Endothelial cell of umbilical vein (primary cell): ENCODE measurements around the gene TMLHE. TPM values are rescaled to one million over a fixed set of nuclear protein-coding genes. Genes with fewer than 3 reads are reported as not detected.
"Not testable (repeated sequence)": the region's sequence is repeated elsewhere in the genome, so short reads cannot be mapped to it uniquely, and the experiment has no call there.

Experiments
- BruUV-seq: library from RNA; stranded (reverse); fragments of 400-500 nt; replicated peaks from 2 replicates; lab custom pipeline; 2021; lab: Mats Ljungman, UMichigan
- CTCF ChIA-PET: fragments of 300-600, 350-600 bp; sonication (Branson Sonifier 250); formaldehyde crosslinking; loops from one replicate; lab custom pipeline; 2021; ENCODE audit warnings: antibody characterized with exemption, inconsistent platforms; lab: Charles Lee
- POLR2A ChIA-PET: fragments of 300-600, 350-600 bp; sonication (Branson Sonifier 250); formaldehyde crosslinking; loops from one replicate; lab custom pipeline; 2021; ENCODE audit warnings: antibody characterized with exemption, inconsistent platforms; lab: Charles Lee
- DNase-seq: peaks from one replicate; pipeline ENCODE4 v3.0.0-alpha.2; 2011; ENCODE audit warnings: low read depth, low spot score
- FAIRE-seq: peaks from 2 replicates; lab custom pipeline; 2011; peaks lifted over from hg19 to GRCh38; lab: Jason Lieb, UNC
- H2AFZ ChIP-seq: 2 replicates; pipeline ENCODE4 v1.6.0; 2012; ENCODE audit warnings: low read depth, low read length, control low read depth, inconsistent platforms
- H3K27ac ChIP-seq: 2 replicates; pipeline ENCODE4 v1.5.1; 2011; ENCODE audit warnings: low read depth, mild to moderate bottlenecking, control low read depth, low read length, moderate library complexity; ENCODE audit not compliant: insufficient read depth
- H3K27me3 ChIP-seq, 2 experiments: 2 replicates each; pipeline versions ENCODE4 v1.6.0 to v1.6.1; 2011; ENCODE audit warnings: low read length in 2 of 2, mixed read lengths in 1 of 2; ENCODE audit not compliant: control insufficient read depth in 2 of 2, insufficient read depth in 2 of 2
- H3K36me3 ChIP-seq, 2 experiments: 2 replicates in 1 of 2; 3 replicates in 1 of 2; pipeline ENCODE4 v1.5.1; 2011; ENCODE audit warnings: low read length in 2 of 2, mild to moderate bottlenecking in 1 of 2, moderate library complexity in 1 of 2; ENCODE audit not compliant: control insufficient read depth in 2 of 2, insufficient read depth in 2 of 2; ENCODE audit errors: extremely low read depth in 1 of 2
- H3K4me1 ChIP-seq: 3 replicates; pipeline ENCODE4 v1.5.1; 2011; ENCODE audit warnings: mild to moderate bottlenecking, low read length; ENCODE audit not compliant: control insufficient read depth, insufficient read depth; ENCODE audit errors: extremely low read depth
- H3K4me2 ChIP-seq: 2 replicates; pipeline ENCODE4 v1.6.1; 2011; ENCODE audit warnings: low read length, control low read depth, mixed read lengths; ENCODE audit not compliant: insufficient read depth
- H3K4me3 ChIP-seq, 3 experiments: fragments of 200-600 bp in 1 of 3; sonication (generic), shearing (Covaris generic) in 1 of 3; replicated peaks in 1 of 3; 2 replicates each; pipeline ENCODE4 v1.5.1; 2011 to 2016; ENCODE audit warnings: control low read depth in 3 of 3, low read length in 3 of 3, mild to moderate bottlenecking in 2 of 3, inconsistent platforms in 1 of 3, low read depth in 1 of 3, moderate library complexity in 1 of 3; ENCODE audit not compliant: insufficient read depth in 1 of 3
- H3K79me2 ChIP-seq: 2 replicates; pipeline ENCODE4 v1.6.0; 2012; ENCODE audit warnings: low read length, inconsistent platforms; ENCODE audit not compliant: control insufficient read depth, insufficient read depth
- H3K9ac ChIP-seq: replicated peaks from 2 replicates; pipeline ENCODE3; 2011; ENCODE audit warnings: low read length, control low read depth; ENCODE audit not compliant: insufficient read depth; ENCODE audit errors: extremely low read depth
- H3K9me1 ChIP-seq: replicated peaks from 3 replicates; pipeline ENCODE4 v1.6.0; 2011; ENCODE audit warnings: mild to moderate bottlenecking, low read length; ENCODE audit not compliant: control insufficient read depth, insufficient read depth; ENCODE audit errors: extremely low read depth
- H3K9me3 ChIP-seq: replicated peaks from 2 replicates; pipeline ENCODE4 v1.5.1; 2012; ENCODE audit warnings: low read length, inconsistent platforms; ENCODE audit not compliant: control insufficient read depth, insufficient read depth
- H4K20me1 ChIP-seq: replicated peaks from 2 replicates; pipeline ENCODE3; 2011; ENCODE audit warnings: mild to moderate bottlenecking, low read length; ENCODE audit not compliant: control insufficient read depth, insufficient read depth; ENCODE audit errors: extremely low read depth
- EZH2 ChIP-seq: IDR thresholded peaks from 2 replicates; pipeline ENCODE4 v1.6.1; 2012; ENCODE audit warnings: borderline replicate concordance, low read depth, mild to moderate bottlenecking, moderate library complexity, low read length, inconsistent platforms; ENCODE audit not compliant: severe bottlenecking
- FOS ChIP-seq: IDR thresholded peaks from 2 replicates; pipeline ENCODE4 v1.6.1; 2011; ENCODE audit warnings: mild to moderate bottlenecking, low read length, moderate library complexity, borderline replicate concordance; ENCODE audit not compliant: insufficient read depth
- GATA2 ChIP-seq: IDR thresholded peaks from 2 replicates; pipeline ENCODE4 v1.7.0; 2011; ENCODE audit warnings: low read depth, mild to moderate bottlenecking, moderate library complexity, mixed read lengths, low read length; ENCODE audit not compliant: insufficient read length, insufficient read depth
- JUN ChIP-seq: IDR thresholded peaks from 2 replicates; pipeline ENCODE4 v1.6.1; 2011; ENCODE audit warnings: borderline replicate concordance, low read depth; ENCODE audit not compliant: insufficient read length, insufficient read depth
- MYC ChIP-seq: IDR thresholded peaks from one replicate; pipeline ENCODE4 v1.6.1; 2011; ENCODE audit warnings: mild to moderate bottlenecking, low read depth, low read length
- POLR2A ChIP-seq: IDR thresholded peaks from 2 replicates; pipeline ENCODE4 v1.6.1; 2012; ENCODE audit warnings: low read depth, mild to moderate bottlenecking, control low read depth, low read length
- POLR2AphosphoS5 ChIP-seq: IDR thresholded peaks from 2 replicates; pipeline ENCODE4 v1.6.1; 2012; ENCODE audit warnings: low read depth, mild to moderate bottlenecking, control low read depth, low read length, moderate library complexity; ENCODE audit not compliant: insufficient read depth
- dilution Hi-C: fragments of 300-500 bp; cut with MboI; formaldehyde crosslinking; loops from one replicate; pipeline ENCODE4 v1.15.0; 2019; ENCODE audit warnings: low sequenced_read_pairs; ENCODE audit not compliant: extremely low pct_ligation_motif_present
- intact Hi-C: fragments of 100-400 bp; cut with micrococcal nuclease; formaldehyde crosslinking; loops from one replicate; pipeline ENCODE4 v1.10.0; 2022
- polyA plus RNA-seq, 4 experiments: library from polyadenylated mRNA; depleted of rRNA in 3 of 4; stranded (reverse) in 3 of 4; unstranded in 1 of 4; fragments of >200 nt; gene quantifications; 2 replicates each; pipeline versions ENCODE4 v1.2.1 to v1.2.3, GENCODE V29; 2011 to 2012; ENCODE audit warnings: missing spikeins in 1 of 4
- total RNA-seq: library from RNA; stranded (reverse); gene quantifications from 2 replicates; pipeline ENCODE4 v1.2.3, GENCODE V29; 2021
- TF ChIP-seq, protein P1 (sequence below): IDR thresholded peaks from 2 replicates; pipeline ENCODE4 v1.6.1; 2011; ENCODE audit not compliant: insufficient read depth, insufficient read length
- TF ChIP-seq, protein P2 (sequence below), 2 donors: IDR thresholded peaks; 1 replicate in 1 of 2; 2 replicates in 1 of 2; pipeline ENCODE4 v1.5.1; 2011; ENCODE audit warnings: low read length in 2 of 2, mild to moderate bottlenecking in 2 of 2, moderate library complexity in 2 of 2, control low read depth in 1 of 2, inconsistent platforms in 1 of 2, low read depth in 1 of 2; ENCODE audit not compliant: insufficient read depth in 1 of 2; ENCODE audit errors: extremely low read depth in 1 of 2

The TMLHE gene
- total and polyA plus RNA-seq, 2 donors (not counting 3 experiments of a cell fraction or from before 2014, with no cell fraction given): 6.3 to 12.1 TPM

DNA sequence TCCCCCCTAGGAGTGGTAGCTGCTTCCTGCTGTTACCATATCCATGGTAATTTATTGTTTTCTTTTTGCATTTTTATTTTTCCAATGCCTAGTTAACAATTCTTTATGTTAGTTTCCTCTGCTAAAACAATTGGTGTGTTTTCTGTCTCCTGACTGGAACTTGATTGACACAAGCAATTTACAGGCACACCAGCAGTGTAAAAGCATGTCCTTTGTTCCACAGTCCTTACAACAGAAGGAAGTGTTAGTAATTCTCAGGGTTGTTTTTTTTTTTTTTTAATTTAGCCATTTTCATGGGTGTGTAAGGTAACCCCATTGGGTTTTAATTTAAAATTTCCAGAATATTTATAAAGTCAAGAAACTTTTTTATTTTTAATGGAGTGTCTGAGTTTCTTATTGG lies 25.0 kb upstream of the TMLHE start:
- Histone ChIP-seq H2AFZ (no peak overlapping the region), H3K9ac (no peak overlapping the region), H3K4me2 (no peak overlapping the region), H4K20me1 (no peaks in the 10 kb centered on the region), H3K9me3 (no peaks in the 10 kb centered on the region), H3K36me3 (no peaks in the 10 kb centered on the region), H3K27me3 (no peaks in the 10 kb centered on the region), H3K27ac (no peak overlapping the region), H3K79me2 (no peaks in the 10 kb centered on the region), H3K4me3 (no peak overlapping the region), H3K4me1 (no peaks in the 10 kb centered on the region), H3K9me1 (no peaks in the 10 kb centered on the region)
- DNase-seq (peak; percentile 7), FAIRE-seq (no peak)
- TF ChIP-seq JUN: no peak
- TF ChIP-seq, protein P1, sequence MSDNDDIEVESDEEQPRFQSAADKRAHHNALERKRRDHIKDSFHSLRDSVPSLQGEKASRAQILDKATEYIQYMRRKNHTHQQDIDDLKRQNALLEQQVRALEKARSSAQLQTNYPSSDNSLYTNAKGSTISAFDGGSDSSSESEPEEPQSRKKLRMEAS: no peak
- no peak for TF ChIP-seq POLR2A
- no peak for TF ChIP-seq FOS
- no peak for TF ChIP-seq POLR2AphosphoS5
- no peak for TF ChIP-seq GATA2
- TF ChIP-seq MYC: no peak
- TF ChIP-seq, protein P2, sequence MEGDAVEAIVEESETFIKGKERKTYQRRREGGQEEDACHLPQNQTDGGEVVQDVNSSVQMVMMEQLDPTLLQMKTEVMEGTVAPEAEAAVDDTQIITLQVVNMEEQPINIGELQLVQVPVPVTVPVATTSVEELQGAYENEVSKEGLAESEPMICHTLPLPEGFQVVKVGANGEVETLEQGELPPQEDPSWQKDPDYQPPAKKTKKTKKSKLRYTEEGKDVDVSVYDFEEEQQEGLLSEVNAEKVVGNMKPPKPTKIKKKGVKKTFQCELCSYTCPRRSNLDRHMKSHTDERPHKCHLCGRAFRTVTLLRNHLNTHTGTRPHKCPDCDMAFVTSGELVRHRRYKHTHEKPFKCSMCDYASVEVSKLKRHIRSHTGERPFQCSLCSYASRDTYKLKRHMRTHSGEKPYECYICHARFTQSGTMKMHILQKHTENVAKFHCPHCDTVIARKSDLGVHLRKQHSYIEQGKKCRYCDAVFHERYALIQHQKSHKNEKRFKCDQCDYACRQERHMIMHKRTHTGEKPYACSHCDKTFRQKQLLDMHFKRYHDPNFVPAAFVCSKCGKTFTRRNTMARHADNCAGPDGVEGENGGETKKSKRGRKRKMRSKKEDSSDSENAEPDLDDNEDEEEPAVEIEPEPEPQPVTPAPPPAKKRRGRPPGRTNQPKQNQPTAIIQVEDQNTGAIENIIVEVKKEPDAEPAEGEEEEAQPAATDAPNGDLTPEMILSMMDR (IDR thresholded peaks at IDR 0.05; ENCODE audit: extremely low read depth in 1 of 2, insufficient read depth in 1 of 2, low read depth in 1 of 2, low read length in 2 of 2): no peak
- TF ChIP-seq EZH2: no peak
- intact Hi-C loops (no loop called here), dilution Hi-C loops (no loop called here)
- POLR2A ChIA-PET: no interaction called here
- CTCF ChIA-PET: no interaction called here
- BruUV-seq: no TSS peak

- H3K27ac ChIP-seq, CTCF ChIA-PET, H3K36me3 ChIP-seq, H3K4me1 ChIP-seq, POLR2A ChIA-PET, H3K4me2 ChIP-seq, H3K9me3 ChIP-seq, H2AFZ ChIP-seq, H3K27me3 ChIP-seq, H3K9me1 ChIP-seq, intact Hi-C loops, dilution Hi-C loops, H3K9ac ChIP-seq, FAIRE-seq, H3K4me3 ChIP-seq, BruUV-seq, H4K20me1 ChIP-seq, H3K79me2 ChIP-seq, DNase-seq: not testable (repeated sequence)
These were observed 22.3 kb upstream of the TMLHE start for GRCh38 chrX:155635019-155635418.
